ENCODE measurements around the gene MRPL38. TPM values are rescaled to one million over a fixed set of nuclear protein-coding genes. Genes with fewer than 3 reads are reported as not detected.

MRPL38 gene
- total RNA-seq, 6 experiments from 2014 or later, result 46.1 to 79.8 (median 57.3) TPM

- intact Hi-C loops (cut with DNase I), result no loop called here
- no peaks in the 10 kb centered on the region for H3K9me3 ChIP-seq
- H3K27ac ChIP-seq, result no peak overlapping the region
- H3K4me3 ChIP-seq, result no peak overlapping the region
- no peaks in the 10 kb centered on the region for H3K36me3 ChIP-seq
- DNase-seq, result no peak
- no peaks in the 10 kb centered on the region for H3K27me3 ChIP-seq
- TF ChIP-seq POLR2A (IDR thresholded peaks at IDR 0.05) (no peak), CTCF (IDR thresholded peaks at IDR 0.05) (no peak)
- no peaks in the 10 kb centered on the region for H3K4me1 ChIP-seq
- no peak for ATAC-seq
- 100% methylated on average over 1 of the region's 34 CpGs for WGBS (ENCODE audit: insufficient coverage, low coverage, low lambda C conversion rate, missing lambda C conversion rate)
Observed at GRCh38 chr17:75914643-75915267, 10.1 kb upstream of the MRPL38 start.

GRCh38 chr17:75913537-75914210, 9.0 kb upstream of the MRPL38 start:
- no peaks in the 10 kb centered on the region for H3K36me3 ChIP-seq
- intact Hi-C loops (cut with DNase I), result no loop called here

GRCh38 chr17:75910699-75911098, 6.0 kb upstream of the MRPL38 start:
- no peak for DNase-seq
- ATAC-seq, result no peak

More at GRCh38 chr17:75913537-75914210, 9.0 kb upstream of the MRPL38 start:
- Histone ChIP-seq H3K9me3 (no peaks in the 10 kb centered on the region), H3K27ac (no peak overlapping the region), H3K27me3 (no peaks in the 10 kb centered on the region), H3K4me3 (no peak overlapping the region), H3K4me1 (no peaks in the 10 kb centered on the region)
- no peak for DNase-seq
- no peak for TF ChIP-seq CTCF (IDR thresholded peaks at IDR 0.05)
- TF ChIP-seq POLR2A (IDR thresholded peaks at IDR 0.05), result no peak
- WGBS (ENCODE audit: insufficient coverage, low coverage, low lambda C conversion rate, missing lambda C conversion rate), result 88% methylated on average over 5 of the region's 32 CpGs
- ATAC-seq, result peak in 1 of 4 donors; percentile 6

GRCh38 chr17:75909812-75910274, 5.2 kb upstream of the MRPL38 start:
- ATAC-seq (no peak), DNase-seq (peak in 1 of 3 donors; percentile 57)
- H3K27ac ChIP-seq, result no peak overlapping the region
- intact Hi-C loops (cut with DNase I), result loop anchor here (5.0 kb wide), 1 partner anchor 97 kb away; no protein-coding TSS in a partner anchor
- H3K27me3 ChIP-seq, result no peaks in the 10 kb centered on the region
- H3K4me3 ChIP-seq, result no peak overlapping the region
- TF ChIP-seq POLR2A (IDR thresholded peaks at IDR 0.05) (no peak), CTCF (IDR thresholded peaks at IDR 0.05) (no peak)
- no peaks in the 10 kb centered on the region for H3K9me3 ChIP-seq
- H3K36me3 ChIP-seq, result no peaks in the 10 kb centered on the region
- WGBS (ENCODE audit: insufficient coverage, low coverage, low lambda C conversion rate, missing lambda C conversion rate), result 90% methylated on average over 5 of the region's 11 CpGs
- peaks cover 0 to 6% (median 0%) of the 10 kb centered on the region in 4 donors for H3K4me1 ChIP-seq

More at GRCh38 chr17:75910699-75911098, 6.0 kb upstream of the MRPL38 start:
- Histone ChIP-seq H3K27ac (no peak overlapping the region), H3K27me3 (no peaks in the 10 kb centered on the region), H3K4me1 (peaks cover 0 to under 1% (median 0%) of the 10 kb centered on the region in 4 donors), H3K9me3 (no peaks in the 10 kb centered on the region), H3K4me3 (no peak overlapping the region), H3K36me3 (no peaks in the 10 kb centered on the region)
- TF ChIP-seq POLR2A (IDR thresholded peaks at IDR 0.05) (no peak), CTCF (IDR thresholded peaks at IDR 0.05) (no peak)
- intact Hi-C loops (cut with DNase I), result no loop called here
- WGBS (ENCODE audit: insufficient coverage, low coverage, low lambda C conversion rate, missing lambda C conversion rate), result 83% methylated on average over 1 of the region's 6 CpGs
